ENCODE measurements around the gene TASP1. TPM values are rescaled to one million over a fixed set of nuclear protein-coding genes. Genes with fewer than 3 reads are reported as not detected.

The TASP1 gene
- 1 to 10 TPM; 2.5 to 6.1 (median 4.3) TPM for total RNA-seq
- long read RNA-seq = 0 reads

- ATAC-seq (peak; percentile 100), DNase-seq (peak; percentile 98 to 99 (median 99))
- Histone ChIP-seq H3K36me3 (no peaks in the 10 kb centered on the region), H3K4me3 (peak within 1 kb of the TSS; percentile 83 to 98 (median 93)), H3K4me1 (peaks cover 0 to 5% (median 0%) of the 10 kb centered on the region in 4 donors), H3K9me3 (no peaks in the 10 kb centered on the region), H3K27me3 (no peaks in the 10 kb centered on the region), H3K27ac (peak within 1 kb of the TSS; percentile 41 to 61 (median 45))
- peak; percentile 69 for TF ChIP-seq POLR2A (IDR thresholded peaks at IDR 0.05)
- TF ChIP-seq CTCF (IDR thresholded peaks at IDR 0.05) = no peak
- 0% methylated on average over 19 of the region's 50 CpGs for WGBS (ENCODE audit: insufficient coverage, low coverage, low lambda C conversion rate, missing lambda C conversion rate)
- intact Hi-C loops (cut with DNase I) = no loop called here
Measured at GRCh38 chr20:13638496-13639149, at the start of gene TASP1. Gene TASP1 (minus strand): TSS chr20:13638932. CDS start chr20:13630078, 8,854 bp downstream.

GRCh38 chr20:13687815-13688214 is 49.1 kb upstream of the TASP1 start:
- WGBS (ENCODE audit: insufficient coverage, low coverage, low lambda C conversion rate, missing lambda C conversion rate) = 92% methylated on average over 3 of the region's 3 CpGs
- intact Hi-C loops (cut with DNase I) = no loop called here
- H3K4me1 ChIP-seq = peaks cover 0 to 5% (median 2%) of the 10 kb centered on the region in 4 donors
- no peak overlapping the region for H3K4me3 ChIP-seq
- H3K36me3 ChIP-seq = no peaks in the 10 kb centered on the region
- DNase-seq (no peak), ATAC-seq (no peak)
- no peaks in the 10 kb centered on the region for H3K27me3 ChIP-seq
- TF ChIP-seq CTCF (IDR thresholded peaks at IDR 0.05) = no peak
- no peak for TF ChIP-seq POLR2A (IDR thresholded peaks at IDR 0.05)
- H3K27ac ChIP-seq = no peak overlapping the region
- no peaks in the 10 kb centered on the region for H3K9me3 ChIP-seq

GRCh38 chr20:13685623-13686022 is 46.9 kb upstream of the TASP1 start:
- peaks cover 0 to 5% (median 0%) of the 10 kb centered on the region in 4 donors for H3K4me1 ChIP-seq
- WGBS (ENCODE audit: insufficient coverage, low coverage, low lambda C conversion rate, missing lambda C conversion rate) = 65% methylated on average over 2 of the region's 2 CpGs
- intact Hi-C loops (cut with DNase I) = no loop called here
- ATAC-seq (no peak), DNase-seq (no peak)
- no peak overlapping the region for H3K4me3 ChIP-seq
- no peaks in the 10 kb centered on the region for H3K36me3 ChIP-seq
- TF ChIP-seq CTCF (IDR thresholded peaks at IDR 0.05) (no peak), POLR2A (IDR thresholded peaks at IDR 0.05) (no peak)
- no peaks in the 10 kb centered on the region for H3K9me3 ChIP-seq
- no peaks in the 10 kb centered on the region for H3K27me3 ChIP-seq
- H3K27ac ChIP-seq = no peak overlapping the region

GRCh38 chr20:13684566-13685222 is 46.0 kb upstream of the TASP1 start:
- H3K4me1 ChIP-seq = peaks cover 0 to 5% (median 0%) of the 10 kb centered on the region in 4 donors
- 57% methylated on average over 2 of the region's 5 CpGs for WGBS (ENCODE audit: insufficient coverage, low coverage, low lambda C conversion rate, missing lambda C conversion rate)
- TF ChIP-seq CTCF (IDR thresholded peaks at IDR 0.05) (no peak), POLR2A (IDR thresholded peaks at IDR 0.05) (no peak)
- no peak for ATAC-seq
- DNase-seq = no peak
- no peak overlapping the region for H3K4me3 ChIP-seq
- intact Hi-C loops (cut with DNase I) = no loop called here
- H3K36me3 ChIP-seq = no peaks in the 10 kb centered on the region
- H3K27me3 ChIP-seq = no peaks in the 10 kb centered on the region
- H3K9me3 ChIP-seq = no peaks in the 10 kb centered on the region
- H3K27ac ChIP-seq = no peak overlapping the region
